Activated CD8-positive, alpha-beta memory T cell treated with anti-CD3 and anti-CD28 coated beads for 48 hours (primary cell): Measurements from ENCODE around the gene CFAP53.
"Not testable (repeated sequence)": the region's sequence is repeated elsewhere in the genome, so short reads cannot be mapped to it uniquely, and the experiment has no call there.

Experiments
- DNase-seq, 3 experiments: peaks; one replicate each; pipeline ENCODE4 v3.0.0-alpha.2; 2020; ENCODE audit warnings: low read depth in 2 of 3, low spot score in 2 of 3

CFAP53 gene

GRCh38 chr18:50266248-50266704 lies at the start of gene CFAP53:
TSS of gene CFAP53 (minus strand) at chr18:50266495. CDS start at chr18:50266404, 91 bp downstream.
- DNase-seq, result peak; percentile 75 to 77 (median 76)

- DNase-seq, result no peak
These were observed 49.0 kb upstream of the CFAP53 start for GRCh38 chr18:50315100-50315871.

- DNase-seq, result no peak
These were observed 47.7 kb upstream of the CFAP53 start for GRCh38 chr18:50313873-50314460.

GRCh38 chr18:50313031-50313607 lies 46.8 kb upstream of the CFAP53 start:
- DNase-seq, result no peak

GRCh38 chr18:50312296-50313030 lies 46.2 kb upstream of the CFAP53 start:
- DNase-seq, result no peak

- DNase-seq, result no peak
These were observed 45.4 kb upstream of the CFAP53 start for GRCh38 chr18:50311650-50312049.

- no peak for DNase-seq
These were observed 43.8 kb upstream of the CFAP53 start for GRCh38 chr18:50310080-50310479.

- not testable (repeated sequence) for DNase-seq
These were observed 42.6 kb upstream of the CFAP53 start for GRCh38 chr18:50308851-50309250.

- DNase-seq, result peak; percentile 55 to 68 (median 66)
These were observed 41.6 kb upstream of the CFAP53 start for GRCh38 chr18:50307738-50308470.

- no peak for DNase-seq
These were observed 41.1 kb upstream of the CFAP53 start for GRCh38 chr18:50307400-50307737.

GRCh38 chr18:50306944-50307343 lies 40.6 kb upstream of the CFAP53 start:
- no peak for DNase-seq

GRCh38 chr18:50301074-50301473 lies 34.8 kb upstream of the CFAP53 start:
- no peak for DNase-seq

GRCh38 chr18:50299626-50300388 lies 33.5 kb upstream of the CFAP53 start:
- DNase-seq, result no peak

- no peak for DNase-seq
These were observed 32.4 kb upstream of the CFAP53 start for GRCh38 chr18:50298443-50299284.

- peak in 1 of 3 experiments; percentile 40 for DNase-seq
These were observed 31.5 kb upstream of the CFAP53 start for GRCh38 chr18:50297621-50298442.

- no peak for DNase-seq
These were observed 26.7 kb upstream of the CFAP53 start for GRCh38 chr18:50293039-50293438.

GRCh38 chr18:50289108-50289443 lies 22.8 kb upstream of the CFAP53 start:
- DNase-seq, result no peak

- not testable (repeated sequence) for DNase-seq
These were observed 22.2 kb upstream of the CFAP53 start for GRCh38 chr18:50288348-50289107.
